Fibroblast of villous mesenchyme (primary cell): ENCODE measurements around the gene SLC15A2. TPM values are rescaled to one million over a fixed set of nuclear protein-coding genes. Genes with fewer than 3 reads are reported as not detected.
"Not testable (repeated sequence)": the region's sequence is repeated elsewhere in the genome, so short reads cannot be mapped to it uniquely, and the experiment has no call there.

ENCODE experiments used
- DNase-seq: peaks from one replicate; pipeline ENCODE4 v3.0.0-alpha.2; 2010; ENCODE audit warnings: low read depth
- H3K4me3 ChIP-seq: 2 replicates; pipeline ENCODE4 v1.5.1; 2011; ENCODE audit warnings: low read depth, mild to moderate bottlenecking, low read length
- total RNA-seq: library from RNA; depleted of rRNA; stranded (reverse); fragments of >200 nt; gene quantifications from 2 replicates; pipeline ENCODE4 v1.2.3, GENCODE V29; 2012
- TF ChIP-seq, protein P1 (sequence below): IDR thresholded peaks from 2 replicates; pipeline ENCODE4 v1.5.1; 2012; ENCODE audit warnings: low read depth, mild to moderate bottlenecking, low read length; ENCODE audit not compliant: insufficient read depth

The SLC15A2 gene
- total RNA-seq, 1 donor, result 0.43 TPM

DNA sequence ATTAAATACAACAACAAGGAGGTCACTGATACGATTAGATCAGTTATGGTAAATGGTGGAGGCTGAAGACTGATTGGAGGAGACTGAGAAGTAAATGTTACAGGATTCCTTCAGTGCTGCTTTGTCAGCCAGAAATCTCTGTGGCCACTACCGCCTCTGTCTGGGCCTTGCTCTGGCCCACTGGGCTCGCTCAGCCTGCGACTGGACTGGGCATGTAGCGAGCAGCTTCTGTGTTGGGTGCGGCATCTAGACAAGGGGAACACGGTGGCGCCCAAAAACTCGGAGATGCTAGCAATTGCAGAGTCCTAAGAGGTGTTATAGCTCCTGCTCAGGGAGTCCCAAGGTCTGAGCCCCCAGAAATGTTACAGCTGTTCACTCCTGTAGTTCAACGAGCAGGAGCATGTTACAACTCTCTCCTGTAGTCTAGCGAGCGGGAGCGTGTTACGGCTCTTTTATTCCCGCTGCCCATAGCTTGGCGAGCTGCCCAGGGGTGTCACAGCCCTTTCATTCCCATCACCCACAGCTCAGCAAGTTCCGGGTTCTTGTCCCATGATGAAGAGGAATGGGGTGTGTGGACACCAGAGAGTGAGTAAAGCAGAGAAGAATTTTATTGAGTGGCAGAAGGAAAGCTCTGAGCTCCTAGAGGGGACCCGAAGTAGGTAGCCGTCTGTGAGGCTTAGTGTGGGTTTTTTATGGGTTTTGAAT is 24.7 kb downstream of the SLC15A2 start:
- TF ChIP-seq, protein P1, sequence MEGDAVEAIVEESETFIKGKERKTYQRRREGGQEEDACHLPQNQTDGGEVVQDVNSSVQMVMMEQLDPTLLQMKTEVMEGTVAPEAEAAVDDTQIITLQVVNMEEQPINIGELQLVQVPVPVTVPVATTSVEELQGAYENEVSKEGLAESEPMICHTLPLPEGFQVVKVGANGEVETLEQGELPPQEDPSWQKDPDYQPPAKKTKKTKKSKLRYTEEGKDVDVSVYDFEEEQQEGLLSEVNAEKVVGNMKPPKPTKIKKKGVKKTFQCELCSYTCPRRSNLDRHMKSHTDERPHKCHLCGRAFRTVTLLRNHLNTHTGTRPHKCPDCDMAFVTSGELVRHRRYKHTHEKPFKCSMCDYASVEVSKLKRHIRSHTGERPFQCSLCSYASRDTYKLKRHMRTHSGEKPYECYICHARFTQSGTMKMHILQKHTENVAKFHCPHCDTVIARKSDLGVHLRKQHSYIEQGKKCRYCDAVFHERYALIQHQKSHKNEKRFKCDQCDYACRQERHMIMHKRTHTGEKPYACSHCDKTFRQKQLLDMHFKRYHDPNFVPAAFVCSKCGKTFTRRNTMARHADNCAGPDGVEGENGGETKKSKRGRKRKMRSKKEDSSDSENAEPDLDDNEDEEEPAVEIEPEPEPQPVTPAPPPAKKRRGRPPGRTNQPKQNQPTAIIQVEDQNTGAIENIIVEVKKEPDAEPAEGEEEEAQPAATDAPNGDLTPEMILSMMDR, result no peak
- H3K4me3 ChIP-seq, result no peak overlapping the region
- DNase-seq, result no peak

DNA sequence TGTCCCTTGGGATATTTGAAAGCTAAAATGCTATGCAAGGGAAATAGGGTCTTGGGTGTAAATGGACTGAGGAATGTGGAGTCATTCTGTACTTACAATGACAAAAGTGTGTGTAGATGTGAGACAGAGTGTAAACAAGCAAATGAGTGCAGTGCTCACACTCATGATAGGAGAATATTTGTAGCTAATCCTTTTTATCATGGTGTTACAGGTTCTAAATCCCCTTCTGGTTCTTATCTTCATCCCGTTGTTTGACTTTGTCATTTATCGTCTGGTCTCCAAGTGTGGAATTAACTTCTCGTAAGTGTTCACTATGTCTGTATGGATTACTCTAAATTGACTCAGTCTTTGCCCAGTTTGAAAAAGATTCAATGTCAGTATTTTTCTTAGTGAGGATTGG is 30.5 kb downstream of the SLC15A2 start:
- no peak overlapping the region for H3K4me3 ChIP-seq
- DNase-seq, result no peak
- TF ChIP-seq, protein P1, result no peak

GRCh38 chr3:121926380-121926779 is 32.2 kb downstream of the SLC15A2 start:
- TF ChIP-seq, protein P1, result no peak
- DNase-seq, result no peak
- H3K4me3 ChIP-seq, result no peak overlapping the region

GRCh38 chr3:121938141-121938855 is 44.1 kb downstream of the SLC15A2 start:
- not testable (repeated sequence) for DNase-seq, H3K4me3 ChIP-seq

- TF ChIP-seq, protein P1, result no peak
- H3K4me3 ChIP-seq, result no peak overlapping the region
- DNase-seq, result no peak
Observed at GRCh38 chr3:121941592-121941991, 47.4 kb downstream of the SLC15A2 start.

- H3K4me3 ChIP-seq, result no peak overlapping the region
- DNase-seq, result no peak
- TF ChIP-seq, protein P1, result no peak
Observed at GRCh38 chr3:121942116-121942786, 48.0 kb downstream of the SLC15A2 start.

DNA sequence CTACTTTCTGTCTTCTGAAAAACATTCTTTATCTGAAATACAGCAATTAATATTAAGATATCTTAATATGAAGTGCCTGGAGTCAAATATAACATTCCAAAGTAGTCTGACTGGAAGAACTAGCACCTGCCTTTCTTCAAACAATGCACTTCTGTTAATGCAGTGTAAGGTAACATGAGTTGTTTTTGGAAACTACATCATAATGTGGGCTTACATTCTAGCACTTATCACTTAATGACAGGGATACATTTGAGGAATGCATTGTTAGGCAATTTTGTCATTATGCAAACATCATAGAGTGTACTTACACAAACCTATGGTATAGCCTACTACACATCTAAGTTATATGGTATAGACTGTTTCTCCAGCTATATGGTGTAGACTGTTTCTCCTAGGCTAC is 49.2 kb downstream of the SLC15A2 start:
- TF ChIP-seq, protein P1, result no peak
- DNase-seq, result no peak
- no peak overlapping the region for H3K4me3 ChIP-seq
